SU-DHL-6 (cell line): Measurements from ENCODE around the gene FTL.
"Not testable (repeated sequence)": the region's sequence is repeated elsewhere in the genome, so short reads cannot be mapped to it uniquely, and the experiment has no call there.

Experiments
- H2AFZ ChIP-seq: fragments of 200-600 bp; sonication (generic); 2 replicates; pipeline ENCODE4 v1.6.1; 2014; ENCODE audit warnings: low read depth, mild to moderate bottlenecking, moderate library complexity, mixed read lengths, antibody characterized with exemption, low read length; ENCODE audit not compliant: severe bottlenecking
- H3F3A ChIP-seq: fragments of 200-600 bp; shearing (Covaris generic); 2 replicates; pipeline ENCODE4 v1.6.0; 2016; ENCODE audit warnings: antibody characterized with exemption, mild to moderate bottlenecking; ENCODE audit not compliant: insufficient read depth
- H3K27ac ChIP-seq: fragments of 200-600 bp; sonication (generic); 2 replicates; pipeline ENCODE4 v1.5.1; 2016; ENCODE audit warnings: low read depth, mild to moderate bottlenecking, low read length, moderate library complexity, mixed read lengths
- H3K27me3 ChIP-seq: fragments of 200-600 bp; sonication (generic), shearing (Covaris generic); 2 replicates; pipeline ENCODE4 v1.6.0; 2014; ENCODE audit warnings: mild to moderate bottlenecking, low read length
- H3K36me3 ChIP-seq: fragments of 200-600 bp; sonication (generic); 2 replicates; pipeline ENCODE4 v1.6.1; 2014; ENCODE audit warnings: mild to moderate bottlenecking, low read length, mixed read lengths
- H3K4me2 ChIP-seq: fragments of 300-600, 200-600 bp; shearing (Covaris generic), sonication (generic); 2 replicates; pipeline ENCODE4 v1.6.0; 2014; ENCODE audit warnings: low read length, low read depth, mild to moderate bottlenecking; ENCODE audit not compliant: poor library complexity, severe bottlenecking
- H3K4me3 ChIP-seq: fragments of 200-600 bp; sonication (generic); 2 replicates; pipeline ENCODE4 v1.5.1; 2014; ENCODE audit warnings: antibody characterized with exemption, low read length, mild to moderate bottlenecking, mixed read lengths; ENCODE audit not compliant: insufficient read depth, poor library complexity, severe bottlenecking
- H3K79me2 ChIP-seq: fragments of 200-600 bp; sonication (generic); 2 replicates; pipeline ENCODE4 v1.6.1; 2014; ENCODE audit warnings: mild to moderate bottlenecking, low read length, moderate library complexity; ENCODE audit not compliant: insufficient read depth
- H3K9ac ChIP-seq: fragments of 200-600 bp; sonication (generic); 2 replicates; pipeline ENCODE4 v1.7.0; 2014; ENCODE audit warnings: mild to moderate bottlenecking, low read length
- H3K9me2 ChIP-seq: fragments of 200-600 bp; sonication (generic); replicated peaks from 2 replicates; pipeline ENCODE4 v1.6.1; 2014; ENCODE audit warnings: low read length; ENCODE audit not compliant: insufficient read depth
- H3K9me3 ChIP-seq: fragments of 200-600 bp; sonication (generic); 2 replicates; pipeline ENCODE4 v1.6.1; 2014; ENCODE audit warnings: low read length, mixed read lengths; ENCODE audit not compliant: insufficient read depth
- H4K20me1 ChIP-seq: fragments of 200-600 bp; sonication (generic); 2 replicates; pipeline ENCODE4 v1.6.1; 2014; ENCODE audit warnings: low read depth, mild to moderate bottlenecking, antibody characterized with exemption, low read length, moderate library complexity, mixed read lengths
- CTCF ChIP-seq: fragments of 200-600 bp; sonication (generic); IDR thresholded peaks from one replicate; pipeline ENCODE4 v1.5.1; 2017; ENCODE audit warnings: antibody characterized with exemption, mild to moderate bottlenecking, low read length, moderate library complexity; ENCODE audit not compliant: insufficient read depth, poor library complexity, severe bottlenecking
- EZH2phosphoT487 ChIP-seq: fragments of 200-600 bp; sonication (generic), shearing (Covaris generic); conservative IDR thresholded peaks from 2 replicates; pipeline ENCODE4 v1.6.1; 2018; ENCODE audit warnings: mild to moderate bottlenecking, antibody characterized with exemption, low read length, moderate library complexity, mixed read lengths

The FTL gene

GRCh38 chr19:48918801-48919247 lies 46.3 kb upstream of the FTL start:
- no peaks in the 10 kb centered on the region for H4K20me1 ChIP-seq

GRCh38 chr19:48919271-48919670 lies 45.8 kb upstream of the FTL start:
- not testable (repeated sequence) for H3K9me2 ChIP-seq, H3K36me3 ChIP-seq, H3K79me2 ChIP-seq, H3K27me3 ChIP-seq, H3F3A ChIP-seq, H3K27ac ChIP-seq, H3K4me2 ChIP-seq, H2AFZ ChIP-seq, H3K4me3 ChIP-seq, H4K20me1 ChIP-seq, H3K9me3 ChIP-seq, H3K9ac ChIP-seq

More at GRCh38 chr19:48918801-48919247, 46.3 kb upstream of the FTL start:
- peak overlapping the region; percentile 75 for H3K27ac ChIP-seq
- no peaks in the 10 kb centered on the region for H3K79me2 ChIP-seq
- peak overlapping the region; percentile 41 for H3K4me2 ChIP-seq
- peak overlapping the region; percentile 43 for H3K9ac ChIP-seq
- H2AFZ ChIP-seq: no peak overlapping the region
- peaks cover 7% of the 10 kb centered on the region; the same call in 1 of the 2 replicates for H3F3A ChIP-seq
- no peaks in the 10 kb centered on the region for H3K9me3 ChIP-seq
- no peaks in the 10 kb centered on the region for H3K9me2 ChIP-seq
- H3K36me3 ChIP-seq: no peaks in the 10 kb centered on the region
- peak overlapping the region; percentile 15 for H3K4me3 ChIP-seq
- no peak for TF ChIP-seq CTCF
- TF ChIP-seq EZH2phosphoT487: no peak
- no peaks in the 10 kb centered on the region for H3K27me3 ChIP-seq

GRCh38 chr19:48920949-48921348 lies 44.2 kb upstream of the FTL start:
- Histone ChIP-seq H3K27ac (no peak overlapping the region), H2AFZ (no peak overlapping the region), H3K9me2 (no peaks in the 10 kb centered on the region), H3F3A (peaks cover 6% of the 10 kb centered on the region; the same call in 1 of the 2 replicates), H3K9me3 (no peaks in the 10 kb centered on the region), H3K27me3 (no peaks in the 10 kb centered on the region), H3K4me2 (no peak overlapping the region), H3K79me2 (no peaks in the 10 kb centered on the region), H3K4me3 (no peak overlapping the region), H3K36me3 (no peaks in the 10 kb centered on the region), H4K20me1 (no peaks in the 10 kb centered on the region), H3K9ac (no peak overlapping the region)
- TF ChIP-seq CTCF (no peak), EZH2phosphoT487 (no peak)

GRCh38 chr19:48921721-48922500 lies 43.2 kb upstream of the FTL start:
- H3K36me3 ChIP-seq: no peaks in the 10 kb centered on the region

More at GRCh38 chr19:48921721-48922500, 43.2 kb upstream of the FTL start:
- Histone ChIP-seq H4K20me1 (no peaks in the 10 kb centered on the region), H3K4me2 (no peak overlapping the region), H3K27ac (no peak overlapping the region), H3K4me3 (no peak overlapping the region), H3F3A (0 out of 2 replicates have a peak, but pooled peaks cover 3% of the 10 kb centered on the region), H2AFZ (no peak overlapping the region), H3K27me3 (no peaks in the 10 kb centered on the region), H3K79me2 (no peaks in the 10 kb centered on the region), H3K9ac (no peak overlapping the region), H3K9me2 (no peaks in the 10 kb centered on the region), H3K9me3 (no peaks in the 10 kb centered on the region)
- TF ChIP-seq CTCF (no peak), EZH2phosphoT487 (no peak)
